Measurements from ENCODE around the gene ADAMTS19. TPM values are rescaled to one million over a fixed set of nuclear protein-coding genes. Genes with fewer than 3 reads are reported as not detected.

ADAMTS19 gene
- total RNA-seq, 1 donor from 2014 or later: 40.4 TPM

DNA sequence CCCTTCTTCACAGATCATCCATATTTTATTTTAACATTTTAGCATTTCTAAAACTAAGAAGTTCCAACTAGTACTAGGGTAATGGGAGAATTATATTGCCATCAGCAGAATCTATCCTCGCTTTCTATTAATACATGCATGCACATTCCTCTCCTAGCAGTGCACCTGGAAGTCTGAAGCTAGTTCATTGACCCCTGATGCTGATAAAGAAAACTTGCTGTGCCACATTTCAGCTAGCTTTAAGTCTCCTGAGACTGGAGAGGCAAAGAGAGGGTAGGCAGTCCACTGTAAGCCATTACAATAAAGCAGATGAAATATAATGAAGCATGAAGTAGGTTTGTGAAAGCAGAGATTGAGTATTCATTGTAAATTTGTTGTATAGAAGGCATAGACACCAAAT lies 303.6 kb downstream of the ADAMTS19 start:
- no peak for DNase-seq (ENCODE audit: low spot score)

DNA sequence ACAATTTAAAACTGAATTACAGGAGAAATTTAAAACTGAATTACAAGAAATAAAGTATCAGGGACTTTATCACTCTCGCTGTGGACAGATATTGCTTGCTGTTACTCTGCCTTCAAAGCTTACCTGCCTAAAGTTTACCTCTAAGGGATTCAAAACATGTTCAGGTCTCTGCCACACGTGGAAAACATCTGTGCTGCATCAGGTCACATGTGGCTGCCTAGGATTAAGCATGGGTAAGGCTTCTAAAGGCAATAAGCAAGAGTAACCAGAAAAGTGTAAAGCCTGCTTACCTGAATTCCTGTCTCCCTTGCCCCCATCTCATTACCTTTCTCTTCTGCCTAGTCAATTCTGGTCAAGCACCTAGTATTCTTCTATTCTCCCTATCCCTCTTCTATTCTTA lies 306.7 kb downstream of the ADAMTS19 start:
- no peak for DNase-seq (ENCODE audit: low spot score)

- DNase-seq (ENCODE audit: low spot score): peak; percentile 94
Observed at GRCh38 chr5:129767927-129768380, 307.9 kb downstream of the ADAMTS19 start.

GRCh38 chr5:129768735-129769134 lies 308.6 kb downstream of the ADAMTS19 start:
- DNase-seq (ENCODE audit: low spot score): peak; percentile 88

DNA sequence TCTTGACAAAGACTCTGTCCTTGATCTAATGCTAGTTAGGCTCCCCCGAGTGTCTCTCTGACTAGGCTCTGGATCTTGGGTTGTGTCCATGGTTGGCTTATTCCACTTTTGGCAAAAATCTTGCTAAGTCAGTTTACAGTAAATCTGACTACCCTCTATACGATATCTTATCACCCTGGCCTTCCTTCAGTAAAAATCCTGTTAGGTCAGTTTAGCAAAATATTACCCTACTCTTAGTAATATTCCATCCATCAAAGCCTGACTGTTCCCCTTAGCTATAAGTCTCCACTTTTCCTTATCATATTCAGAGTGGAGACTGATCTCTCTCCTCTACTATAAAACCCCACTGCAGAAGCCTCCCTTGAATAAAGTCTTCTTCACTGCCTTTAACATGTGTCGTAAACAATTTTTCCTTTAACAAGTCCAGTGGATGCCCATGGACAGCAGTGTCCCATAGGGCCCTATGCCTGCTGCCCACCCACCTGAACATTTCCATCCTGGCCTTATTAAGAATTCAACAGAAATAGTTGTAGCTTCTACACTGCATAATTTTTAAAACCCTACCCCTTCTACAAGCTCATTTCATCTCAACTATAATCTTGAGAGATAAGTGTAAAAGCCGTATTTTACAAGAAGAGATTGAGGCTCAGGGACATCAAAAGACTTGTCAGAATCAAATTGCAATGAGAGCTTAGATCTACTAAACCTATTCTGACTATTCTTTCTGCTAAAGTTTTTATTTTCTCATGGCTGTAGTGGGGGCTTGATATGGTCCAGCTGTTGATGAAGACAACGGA lies 310.1 kb downstream of the ADAMTS19 start:
- DNase-seq (ENCODE audit: low spot score): peak; percentile 97

GRCh38 chr5:129771058-129771838 lies 311.1 kb downstream of the ADAMTS19 start:
- DNase-seq (ENCODE audit: low spot score): peak; percentile 89

DNA sequence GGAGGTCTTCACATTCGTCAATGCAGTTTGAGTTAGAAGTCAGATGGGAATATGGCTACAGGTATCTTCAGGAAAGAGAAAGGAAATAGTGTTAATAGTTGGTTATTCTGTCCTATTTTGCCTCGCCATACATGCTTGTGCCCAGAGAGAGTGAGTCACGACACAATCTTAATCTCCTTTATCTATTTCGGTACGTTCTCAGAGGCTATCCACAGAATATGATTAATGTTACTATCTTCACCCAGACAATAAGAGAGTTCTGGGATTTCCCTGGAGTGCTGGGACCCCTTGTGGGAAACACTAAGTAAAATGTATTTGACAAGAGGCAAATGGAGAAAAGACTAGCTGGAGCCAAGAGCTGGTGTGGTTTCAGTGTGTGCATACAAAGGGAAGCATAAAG lies 313.3 kb downstream of the ADAMTS19 start:
- peak; percentile 66 for DNase-seq (ENCODE audit: low spot score)

DNA sequence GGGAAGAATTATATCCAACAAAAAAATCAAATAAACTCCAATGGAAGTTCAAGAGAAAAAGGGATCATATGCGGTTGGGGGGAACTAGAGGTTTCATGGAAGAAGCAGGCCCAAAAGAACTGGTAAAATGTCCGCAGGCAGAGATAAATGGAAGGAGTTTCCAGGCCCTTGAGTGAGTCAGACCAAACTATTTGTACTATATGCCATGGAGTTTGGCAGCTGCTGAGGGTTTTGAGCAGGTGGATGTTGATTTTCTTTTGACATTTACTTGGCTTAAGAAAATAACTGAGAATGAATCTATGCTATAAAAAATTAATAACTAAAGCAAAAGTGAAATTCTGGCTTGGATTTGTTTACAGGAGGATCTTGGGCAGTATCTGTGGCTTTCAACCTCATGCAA lies 321.5 kb downstream of the ADAMTS19 start:
- DNase-seq (ENCODE audit: low spot score): no peak
